HPDE6-E6E7 (cell line): ENCODE results near the gene FLYWCH1.
"Not testable (repeated sequence)": the region's sequence is repeated elsewhere in the genome, so short reads cannot be mapped to it uniquely, and the experiment has no call there.

Source experiments
- DNase-seq: peaks from one replicate; pipeline ENCODE4 v3.0.0; 2011; ENCODE audit warnings: missing footprints; ENCODE audit errors: extremely low spot score

Gene FLYWCH1

DNA sequence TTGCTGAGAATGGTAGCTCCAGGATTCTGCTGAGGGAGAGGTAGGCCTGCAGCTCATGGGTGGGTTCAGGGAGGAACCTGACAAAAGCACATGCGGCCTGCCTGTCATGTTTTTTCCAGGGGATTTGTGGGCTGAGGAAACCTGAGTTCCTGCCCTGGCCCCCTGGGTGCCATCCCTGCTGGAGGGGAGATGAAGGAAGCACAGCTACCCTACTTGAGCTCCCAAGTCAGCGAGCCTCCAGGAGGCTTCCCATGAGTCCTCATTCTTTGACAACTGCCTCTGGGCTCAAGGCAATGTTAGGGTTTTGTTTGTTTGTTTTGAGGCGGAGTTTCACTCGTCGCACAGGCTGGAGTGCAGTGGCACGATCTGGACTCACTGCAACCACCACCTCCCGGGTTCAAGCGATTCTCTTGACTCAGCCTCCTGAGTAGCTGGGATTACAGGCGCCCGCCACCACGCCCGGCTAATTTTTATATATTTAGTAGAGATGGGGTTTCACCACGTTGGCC lies 12.1 kb upstream of the FLYWCH1 start:
- no peak for DNase-seq

DNA sequence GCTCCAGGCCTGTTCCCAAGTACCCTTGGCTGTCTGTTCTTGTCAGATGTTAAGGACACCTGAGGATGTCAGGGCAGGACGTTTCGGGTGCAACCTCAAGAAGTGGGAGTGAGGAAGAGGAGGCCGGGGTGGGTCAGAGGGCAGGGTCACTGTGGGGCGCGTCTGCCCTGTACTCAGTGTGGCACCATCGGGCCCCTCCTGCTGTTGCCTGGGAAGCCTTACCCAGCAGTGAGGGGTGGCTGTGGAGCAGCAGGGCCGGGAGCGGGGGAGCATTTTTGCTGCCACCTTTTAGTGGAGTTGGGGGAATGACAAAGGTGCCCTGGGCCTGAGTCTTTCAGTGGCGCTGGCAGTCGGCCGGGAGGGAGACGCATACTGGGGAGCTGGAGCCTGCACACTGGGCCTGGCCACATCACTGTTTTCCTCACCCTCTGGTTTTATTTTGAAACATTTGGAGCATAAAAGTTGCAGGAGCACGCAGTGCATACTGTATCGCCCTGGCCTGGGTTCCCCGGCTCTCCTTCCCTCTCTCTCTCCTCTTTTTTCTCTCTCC lies 11.1 kb upstream of the FLYWCH1 start:
- no peak for DNase-seq

DNA sequence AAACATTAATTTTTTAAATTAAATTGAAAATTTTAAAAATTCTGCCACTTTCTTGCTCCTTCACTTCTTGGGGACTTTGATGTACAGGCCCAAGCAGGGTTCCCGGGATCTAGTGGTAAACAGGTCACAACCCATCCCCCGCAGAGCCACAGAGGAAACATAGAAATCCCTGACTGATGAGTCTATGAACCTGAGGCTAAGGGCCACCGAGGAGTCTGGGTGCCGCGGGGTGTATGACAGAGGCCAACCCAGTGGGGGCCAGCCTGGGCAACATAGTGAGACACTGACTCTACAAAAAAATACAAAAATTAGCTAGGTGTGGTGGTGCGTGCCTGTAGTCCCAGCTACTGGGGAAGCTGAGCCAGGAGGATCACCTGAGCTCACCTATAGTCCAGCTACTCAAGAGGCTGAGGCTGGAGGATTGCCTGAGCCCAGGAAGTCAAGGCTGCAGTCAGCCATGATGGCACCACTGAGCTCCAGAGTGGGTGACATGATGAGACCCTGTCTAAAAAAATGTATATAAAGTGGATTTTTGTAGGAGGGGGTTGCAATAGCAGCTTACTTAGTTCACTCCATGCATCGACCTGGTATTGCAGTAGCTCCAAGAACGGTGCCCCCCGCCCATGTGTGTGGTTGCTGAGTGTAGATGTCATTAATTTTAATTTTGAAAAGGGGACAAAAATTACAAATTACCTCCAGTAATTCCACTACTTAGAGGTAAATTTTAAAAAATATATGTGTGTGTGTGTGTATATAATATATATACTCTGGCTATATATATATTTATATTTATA lies 9.2 kb upstream of the FLYWCH1 start:
- DNase-seq = no peak

DNA sequence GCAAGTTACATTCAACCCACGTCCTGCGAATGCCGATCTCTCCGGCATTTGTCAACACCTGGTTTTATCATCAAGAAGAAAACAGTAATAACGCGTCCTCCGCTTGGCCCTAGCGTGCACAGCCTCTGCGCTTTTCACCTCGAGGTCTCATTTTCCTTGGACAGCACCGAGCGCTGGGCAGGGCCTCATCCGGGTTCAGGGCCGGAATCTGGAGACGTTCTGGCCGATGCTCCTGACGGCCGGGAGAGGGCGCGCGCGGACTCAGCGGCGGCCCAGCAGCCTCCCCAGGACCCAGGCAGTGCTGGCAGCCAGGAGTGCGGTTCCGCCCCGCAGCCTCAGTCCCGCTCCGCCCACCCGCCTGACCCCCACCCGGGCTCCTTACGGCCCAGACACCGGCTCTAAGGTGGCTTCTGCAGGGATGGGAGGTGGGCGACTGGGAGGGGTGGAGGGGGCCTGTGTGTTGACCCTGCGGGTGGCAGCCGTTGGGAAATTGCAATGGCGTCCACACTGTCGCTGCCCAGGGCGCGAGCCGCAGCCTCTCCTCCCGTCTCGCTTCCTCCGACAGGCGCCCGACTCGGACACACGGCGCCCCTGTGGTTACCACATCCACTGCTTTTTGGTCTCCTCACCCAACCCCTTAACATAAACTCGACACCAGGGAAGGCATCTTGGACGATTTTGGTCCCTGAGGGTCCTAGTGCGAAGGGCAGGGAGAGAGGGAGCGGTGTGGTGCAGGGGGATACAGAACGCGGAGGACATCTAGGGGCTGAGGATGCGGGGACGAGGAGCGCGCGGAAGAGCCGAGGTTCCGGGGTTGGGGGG lies 7.4 kb upstream of the FLYWCH1 start:
- DNase-seq = peak; percentile 88

DNA sequence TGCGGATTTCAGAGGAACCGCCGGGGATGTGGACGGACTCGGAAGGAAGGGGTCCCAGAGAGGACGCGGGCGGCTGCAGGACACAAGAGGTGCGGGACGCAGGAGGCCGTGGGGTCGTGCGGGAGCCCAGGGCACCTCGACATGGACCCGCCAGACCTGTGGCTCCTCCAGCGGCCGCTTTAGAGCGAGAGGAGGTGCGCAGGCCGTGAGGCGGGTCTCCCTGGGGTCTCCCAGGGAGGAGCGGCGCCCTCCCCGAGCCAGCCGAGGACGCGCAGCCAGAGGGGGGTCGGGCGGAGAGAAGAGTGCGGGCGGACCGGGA lies 6.8 kb upstream of the FLYWCH1 start:
- DNase-seq = no peak

DNA sequence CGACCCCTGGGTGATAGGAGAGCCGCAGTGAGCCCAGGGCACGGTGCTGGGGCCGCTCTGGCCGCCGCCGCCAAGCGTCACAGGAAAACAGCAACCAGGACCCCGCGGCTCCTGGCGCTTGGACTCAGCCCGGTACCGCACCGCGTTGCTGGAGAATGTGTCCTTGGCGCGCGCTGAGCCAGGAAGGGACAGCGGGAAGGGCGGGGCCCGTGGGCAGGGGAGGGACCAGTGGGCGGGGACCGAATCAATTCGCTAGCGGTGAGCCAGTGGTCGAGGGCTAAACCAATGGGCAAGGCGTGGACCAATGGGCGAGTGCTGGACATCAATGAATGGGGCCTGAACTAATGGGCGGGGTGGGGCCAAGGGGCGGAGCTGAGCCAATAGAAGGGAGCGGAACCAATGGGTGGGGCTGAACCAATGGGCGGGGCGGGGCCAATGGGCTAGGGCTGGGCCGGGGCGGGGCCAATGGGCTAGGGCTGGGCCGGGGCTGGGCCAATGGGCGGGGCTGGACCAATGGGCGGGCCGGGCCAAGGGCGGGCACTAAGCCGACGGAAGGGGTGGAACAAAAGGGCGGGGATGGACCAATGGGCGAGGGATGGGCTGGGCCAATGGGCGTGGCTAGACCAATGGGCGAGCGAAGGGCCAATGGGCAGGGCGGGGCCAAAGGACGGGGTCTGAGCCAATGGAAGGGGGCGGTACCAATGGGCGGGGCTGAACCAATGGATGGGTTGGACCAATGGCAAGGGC lies 6.3 kb upstream of the FLYWCH1 start:
- peak; percentile 96 for DNase-seq

DNA sequence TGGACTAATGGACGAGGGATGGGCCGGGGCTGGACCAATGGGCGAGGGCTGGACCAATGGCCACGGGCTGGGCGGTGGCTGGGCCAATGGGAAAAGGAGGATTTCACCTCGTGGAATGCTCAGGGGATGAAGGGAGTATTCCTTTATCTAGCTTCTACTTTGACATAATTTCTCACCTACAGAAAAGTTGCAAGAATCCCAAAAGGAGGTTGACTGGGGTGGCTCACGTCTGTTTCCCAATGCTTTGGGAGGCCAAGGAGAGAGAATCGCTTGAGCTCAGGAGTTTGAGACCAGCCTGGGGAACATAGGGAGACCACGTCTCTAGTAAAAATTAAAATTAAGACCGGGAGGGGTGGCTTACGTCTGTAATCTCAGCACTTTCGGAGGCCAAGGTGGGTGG lies 5.7 kb upstream of the FLYWCH1 start:
- DNase-seq = no peak

DNA sequence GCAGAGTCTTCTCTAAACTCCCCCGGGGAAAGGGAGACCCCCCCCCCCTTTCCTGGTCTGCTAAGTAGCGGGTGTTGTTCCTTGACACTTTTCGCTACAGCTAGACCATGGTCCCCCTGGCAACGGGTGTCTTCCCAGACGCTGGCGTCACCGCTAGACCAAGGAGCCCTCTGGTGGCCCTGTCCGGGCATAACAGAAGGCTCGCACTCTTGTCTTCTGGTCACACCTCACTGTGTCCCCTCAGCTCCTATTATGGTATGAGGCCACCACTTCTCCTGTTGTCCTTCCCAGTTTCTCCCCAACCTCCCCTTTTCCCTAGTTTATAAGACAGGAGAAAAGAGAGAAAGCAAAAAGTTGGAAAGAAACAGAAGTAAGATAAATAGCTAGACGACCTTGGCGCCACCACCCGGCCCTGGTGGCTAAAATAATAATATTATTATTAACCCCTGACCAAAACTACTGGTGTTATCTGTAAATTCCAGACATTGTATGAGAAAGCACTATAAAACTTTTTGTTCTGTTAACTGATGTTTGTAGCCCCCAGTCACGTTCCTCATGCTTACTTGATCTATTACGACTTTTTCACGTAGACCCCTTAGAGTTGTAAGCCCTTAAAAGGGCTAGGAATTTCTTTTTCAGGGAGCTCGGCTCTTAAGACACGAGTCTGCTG lies 4.5 kb upstream of the FLYWCH1 start:
- DNase-seq = not testable (repeated sequence)

DNA sequence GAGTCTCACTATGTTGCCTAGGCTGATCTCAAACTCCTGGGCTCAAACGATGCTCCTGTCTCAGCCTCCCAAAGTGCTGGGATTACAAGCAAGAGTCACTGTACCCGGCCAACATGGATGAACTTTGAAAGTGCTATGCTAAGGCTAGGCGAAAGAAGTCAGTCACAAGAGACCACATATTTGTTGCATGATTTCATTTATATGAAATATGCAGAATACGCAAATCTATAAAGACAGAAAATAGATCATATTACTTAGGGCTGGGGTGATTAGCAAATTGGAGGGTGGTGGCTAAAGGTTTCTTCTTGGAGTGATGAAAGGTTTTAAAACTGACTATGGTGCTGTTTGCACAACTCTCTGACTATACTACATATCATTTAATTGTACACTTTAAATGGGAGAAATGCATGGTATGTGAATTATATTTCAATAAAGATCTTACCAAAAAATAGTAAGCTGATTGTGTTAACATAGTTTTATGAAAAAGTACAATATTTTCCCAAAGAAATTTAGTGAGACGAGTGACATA lies 1.2 kb upstream of the FLYWCH1 start:
- DNase-seq = no peak

DNA sequence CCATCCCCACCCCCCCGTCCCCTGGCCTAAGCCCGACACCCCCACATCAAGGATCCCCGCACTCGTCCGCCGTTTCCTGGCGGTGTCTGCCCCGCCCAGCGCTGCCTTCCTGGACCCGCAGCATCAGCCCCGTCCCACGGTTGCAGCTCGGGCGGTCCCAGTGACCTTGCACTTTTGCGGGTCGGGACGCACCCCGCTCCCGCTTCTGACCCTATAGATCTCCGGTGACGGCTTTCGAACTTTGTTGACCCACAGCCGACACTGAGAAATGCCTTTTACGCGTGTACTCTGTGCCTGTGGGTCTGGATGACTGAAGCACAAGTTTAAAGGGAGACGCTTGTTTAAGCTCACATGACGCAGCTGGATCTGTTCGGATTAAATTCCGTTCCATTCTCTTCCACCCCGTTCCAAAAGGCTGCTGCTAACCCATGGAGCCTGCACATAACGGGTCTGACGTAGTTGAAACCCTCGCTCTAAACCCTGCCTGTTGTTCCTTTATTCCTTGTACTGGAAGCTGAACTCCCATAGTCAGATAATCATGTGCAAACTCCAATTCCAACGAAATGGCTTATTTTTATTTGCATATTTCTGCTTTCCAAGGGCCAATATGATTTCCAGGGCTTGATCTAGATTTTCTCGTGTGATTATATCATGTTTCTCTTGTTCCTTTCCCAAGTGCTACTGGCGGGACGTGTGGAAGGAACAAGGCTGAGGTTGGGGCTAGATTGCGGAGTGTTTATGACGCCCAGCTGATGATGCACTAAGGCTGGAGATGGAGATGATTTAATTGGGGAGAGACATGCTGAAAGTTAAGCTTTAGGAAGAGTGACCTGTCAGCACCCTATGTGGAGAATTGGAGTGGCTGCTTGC lies 834 bp downstream of the FLYWCH1 start:
- DNase-seq = no peak

DNA sequence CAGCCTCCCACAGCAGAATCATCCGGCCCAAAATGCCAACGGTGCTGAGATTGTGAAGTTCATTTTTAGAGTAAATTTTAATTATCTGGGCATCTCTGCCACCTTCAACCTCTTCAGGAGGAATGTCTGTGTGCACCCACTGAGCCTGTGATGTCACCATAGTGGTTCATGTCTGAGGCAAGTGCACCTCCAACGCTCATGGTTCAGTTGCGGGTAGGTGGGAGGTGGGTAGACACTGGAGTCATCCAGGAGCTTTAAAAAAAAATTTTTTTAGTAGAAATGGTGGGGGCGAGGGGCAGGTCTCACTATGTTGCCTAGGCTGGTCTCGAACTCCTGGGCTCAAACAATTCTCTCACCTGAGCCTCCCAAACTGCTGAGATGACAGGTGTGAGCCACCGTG lies 1.9 kb downstream of the FLYWCH1 start:
- no peak for DNase-seq

DNA sequence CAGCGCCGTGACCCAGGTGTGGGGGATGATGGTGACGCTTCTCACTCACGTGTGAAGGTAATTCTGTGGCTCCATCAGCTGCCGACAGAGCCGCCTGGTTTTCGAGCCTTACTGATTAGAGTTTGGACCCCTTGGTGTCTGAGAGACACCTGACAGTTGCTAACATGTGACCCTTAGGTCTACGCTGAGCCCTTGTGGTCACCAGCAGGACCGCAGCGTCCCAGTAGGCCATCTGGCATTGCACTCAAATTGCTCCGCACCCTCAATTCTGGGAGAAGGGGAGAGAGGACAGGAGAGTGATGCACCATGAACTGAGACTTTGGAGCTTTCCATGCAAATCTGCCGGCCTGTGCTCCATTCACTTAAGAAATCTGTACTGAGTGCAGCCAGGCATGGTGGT lies 2.5 kb downstream of the FLYWCH1 start:
- no peak for DNase-seq

DNA sequence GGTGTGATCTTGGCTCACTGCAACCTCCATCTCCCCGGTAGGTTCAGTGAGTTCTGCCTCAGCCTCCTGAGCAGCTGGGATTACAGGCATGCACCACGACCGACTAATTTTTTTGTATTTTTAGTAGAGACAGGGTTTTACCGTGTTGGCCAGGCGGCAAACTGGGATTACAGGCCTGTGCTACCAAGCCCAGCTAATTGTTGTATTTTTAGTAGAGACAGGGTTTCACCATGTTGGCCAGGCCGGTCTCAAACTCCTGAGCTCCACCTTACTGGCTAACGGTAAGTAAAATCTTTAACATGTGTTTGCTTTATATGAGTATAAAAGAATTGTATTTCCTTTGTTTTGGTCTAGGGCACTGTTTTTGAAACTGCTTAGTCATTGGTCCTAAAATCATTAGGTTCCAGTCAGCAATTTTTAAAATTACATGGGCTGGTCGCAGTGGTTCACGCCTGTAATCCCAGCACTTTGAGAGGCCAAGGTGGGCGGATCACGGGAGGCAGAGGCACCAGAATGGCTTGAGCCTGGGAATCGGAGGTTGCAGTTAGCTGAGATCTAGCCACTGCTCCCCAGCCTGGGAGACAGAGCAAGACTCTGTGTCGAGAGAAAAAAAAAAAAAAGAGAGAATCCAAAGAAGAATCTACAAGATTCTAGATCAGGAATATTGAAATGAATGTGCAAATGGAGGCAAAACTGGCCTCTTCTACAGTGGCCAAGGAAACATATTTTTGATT lies 3.6 kb downstream of the FLYWCH1 start:
- DNase-seq = no peak

DNA sequence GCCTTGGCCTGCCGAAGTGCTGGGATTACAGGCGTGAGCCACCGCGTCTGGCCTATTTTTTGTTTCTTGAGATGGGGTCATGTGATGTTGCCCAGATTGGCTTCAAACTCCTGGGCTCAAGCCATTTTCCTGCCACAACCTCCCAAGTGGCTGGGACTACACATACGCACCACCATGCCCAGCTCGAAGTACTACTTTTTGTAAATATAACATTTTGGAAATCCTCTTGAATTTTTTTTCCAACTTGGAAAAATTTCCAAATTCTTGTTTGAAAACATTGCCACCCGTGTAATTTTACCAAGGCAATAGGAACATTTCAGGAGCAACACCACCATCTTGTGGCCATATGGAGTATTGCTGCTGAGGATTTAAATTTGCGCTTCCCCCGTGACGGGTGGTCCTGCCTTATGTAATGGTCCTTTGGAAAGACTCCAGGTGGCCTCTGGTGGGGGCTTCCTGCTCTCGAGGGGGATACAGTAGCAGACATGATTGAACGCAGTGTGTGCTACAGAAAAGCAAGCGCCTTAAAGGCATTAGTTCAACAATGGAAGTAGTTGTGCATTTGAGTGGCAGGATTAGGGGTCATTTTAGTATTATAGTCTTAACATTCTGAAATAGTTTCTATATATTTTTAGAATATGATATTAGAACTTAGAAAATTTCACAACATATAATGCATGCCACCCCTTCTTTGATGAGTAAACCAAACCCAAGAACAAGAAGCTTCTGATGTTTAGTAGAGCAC lies 8.0 kb downstream of the FLYWCH1 start:
- DNase-seq = no peak

DNA sequence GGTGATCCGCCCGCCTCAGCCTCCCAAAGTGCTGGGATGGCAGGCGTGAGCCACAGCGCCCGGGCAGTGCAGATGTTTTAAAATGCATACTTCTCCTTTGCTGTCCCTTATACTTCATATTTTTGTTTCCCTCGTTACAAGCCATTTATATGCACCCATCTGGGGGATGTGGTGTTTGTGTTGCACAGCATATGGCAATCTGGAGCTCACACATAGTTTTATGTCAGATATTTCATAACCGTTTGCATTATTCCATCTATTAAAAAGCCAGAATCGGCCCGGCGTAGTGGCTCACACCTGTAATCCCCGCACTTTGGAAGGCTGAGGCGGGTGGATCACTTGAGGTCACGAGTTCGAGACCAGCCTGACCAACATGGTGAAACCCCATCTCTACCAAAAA lies 11.8 kb downstream of the FLYWCH1 start:
- no peak for DNase-seq

DNA sequence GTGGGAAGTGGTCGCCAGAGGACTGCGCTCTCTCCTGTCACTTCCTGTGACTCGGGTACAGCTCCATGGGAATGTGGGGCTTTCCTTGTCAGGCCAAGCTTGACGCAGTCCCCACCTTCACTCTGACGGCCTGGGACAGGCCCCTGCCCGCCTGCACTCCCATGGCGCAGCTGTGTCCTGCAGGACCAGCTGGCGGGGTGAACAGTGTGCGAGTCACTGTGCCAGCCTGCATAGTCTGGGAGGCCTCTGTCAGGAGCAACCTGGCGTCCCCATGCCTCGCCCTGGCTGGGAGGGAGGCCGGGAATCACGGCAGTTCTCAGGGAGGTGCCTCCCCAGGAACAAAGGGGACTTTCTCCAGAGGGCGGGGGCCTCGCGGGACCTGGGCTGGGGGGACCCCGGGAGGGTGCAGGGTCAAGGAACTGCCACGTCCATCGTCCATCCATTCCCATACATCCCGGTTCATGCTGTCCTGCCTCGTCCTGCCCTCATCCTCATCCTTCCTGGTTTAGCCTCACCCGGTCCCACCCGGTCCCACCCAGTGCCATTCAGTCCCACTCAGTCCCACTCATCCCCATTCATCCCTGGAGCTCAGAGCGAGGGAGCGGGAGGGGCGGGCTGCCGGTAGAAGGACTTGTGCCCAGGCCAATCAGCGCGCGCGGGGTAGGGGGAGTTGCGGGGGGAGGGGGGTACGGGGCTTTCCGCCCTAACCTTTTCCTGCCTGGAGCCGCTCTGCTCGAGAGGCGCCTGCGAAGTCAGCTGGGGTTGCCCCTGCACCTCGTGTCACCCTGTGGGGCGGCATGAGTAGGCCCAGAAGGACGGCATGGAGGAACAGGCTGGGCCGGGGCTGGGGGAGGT lies 13.4 kb downstream of the FLYWCH1 start:
- DNase-seq = no peak

DNA sequence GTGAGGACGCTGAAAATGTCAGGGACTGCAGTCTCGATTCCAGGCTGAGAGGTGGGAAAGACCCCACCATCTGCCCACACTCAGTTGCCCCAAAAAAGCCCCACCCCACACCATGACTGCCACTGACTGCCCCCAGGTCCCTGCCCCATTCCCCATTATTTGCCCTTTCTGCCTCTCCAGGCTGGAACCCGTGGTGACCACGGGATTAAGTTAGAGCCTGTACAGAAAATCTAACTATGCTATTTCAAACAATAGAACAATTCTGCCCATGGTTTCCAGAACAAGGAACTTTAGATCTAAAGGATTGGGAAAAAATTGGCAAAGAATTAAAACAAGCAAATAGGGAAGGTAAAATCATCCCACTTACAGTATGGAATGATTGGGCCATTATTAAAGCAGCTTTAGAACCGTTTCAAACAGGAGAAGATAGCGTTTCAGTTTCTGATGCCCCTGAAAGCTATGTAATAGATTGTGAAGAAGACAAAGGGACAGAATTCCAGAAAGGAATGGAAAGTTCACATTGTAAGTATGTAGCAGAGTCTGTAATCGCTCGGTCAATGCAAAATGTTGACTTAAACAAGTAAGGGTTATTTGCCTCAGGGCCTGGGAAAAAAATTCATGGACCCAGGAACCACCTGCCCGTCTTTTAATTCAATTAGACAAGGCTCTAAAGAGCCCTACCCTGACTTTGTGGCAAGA lies 14.4 kb downstream of the FLYWCH1 start:
- no peak for DNase-seq
